Body of pancreas (tissue), 4 donors: ENCODE measurements around the gene DDX50. TPM values are rescaled to one million over a fixed set of nuclear protein-coding genes. Genes with fewer than 3 reads are reported as not detected.
"Not testable (repeated sequence)": the region's sequence is repeated elsewhere in the genome, so short reads cannot be mapped to it uniquely, and the experiment has no call there.

Source experiments
- ATAC-seq: fragments of 150-250 bp; one replicate; pipeline ENCODE4 v1.9.1; 2016
- DNase-seq, 4 donors: peaks; one replicate each; pipeline ENCODE4 v3.0.0-alpha.2; 2019
- H3K27ac ChIP-seq, 4 donors: fragments of 200-600 bp; sonication (generic); 1 replicate in 3 of 4; 2 replicates in 1 of 4; pipeline versions ENCODE4 v1.5.1 to v1.6.1; 2016 to 2019; ENCODE audit warnings: mild to moderate bottlenecking in 1 of 4, mixed read lengths in 1 of 4, moderate library complexity in 1 of 4
- H3K27me3 ChIP-seq, 2 donors: fragments of 200-600 bp; sonication (generic); one replicate each; pipeline ENCODE4 v1.6.0; 2016; ENCODE audit warnings: mild to moderate bottlenecking in 1 of 2
- H3K36me3 ChIP-seq, 2 donors: fragments of 200-600 bp; sonication (generic); replicated peaks in 1 of 2; 2 replicates each; pipeline ENCODE4 v1.5.1; 2016; ENCODE audit warnings: low read depth in 2 of 2; ENCODE audit not compliant: insufficient read depth in 1 of 2
- H3K4me1 ChIP-seq: fragments of 200-600 bp; sonication (generic); one replicate; pipeline ENCODE4 v1.6.0; 2016
- H3K4me3 ChIP-seq, 2 donors: fragments of 200-600 bp; sonication (generic); 1 replicate in 1 of 2; 2 replicates in 1 of 2; pipeline ENCODE4 v1.5.1; 2016 to 2019
- H3K9me3 ChIP-seq, 3 donors: fragments of 200-600 bp; sonication (generic); 1 replicate in 2 of 3; 2 replicates in 1 of 3; pipeline ENCODE4 v1.5.1; 2016
- CTCF ChIP-seq, 7 experiments: fragments of 450-650 bp in 4 of 7; fragments of 200-600 bp in 3 of 7; sonication (generic) in 3 of 7; IDR thresholded peaks; one replicate each; pipeline ENCODE4 v1.5.1; 2016 to 2019; ENCODE audit warnings: antibody characterized with exemption in 7 of 7
- POLR2A ChIP-seq, 3 donors: fragments of 450-650 bp; IDR thresholded peaks; one replicate each; pipeline ENCODE4 v1.6.1; 2016; ENCODE audit warnings: antibody characterized with exemption in 3 of 3, mild to moderate bottlenecking in 2 of 3
- WGBS, 2 donors: methylation state at CpG; one replicate each; pipeline ENCODE4 v1.1.5; 2017; 5-methylcytosine and 5-hydroxymethylcytosine counted together
- intact Hi-C: fragments of 100-400 bp; cut with DNase I; formaldehyde crosslinking; loops from one replicate; pipeline ENCODE4 v1.15.1; 2023
- total RNA-seq, 2 donors: library from RNA; depleted of rRNA; stranded (reverse); fragments of >200 nt; gene quantifications; one replicate each; pipeline ENCODE4 v1.1.0, GENCODE V29; 2016

Gene DDX50
- total RNA-seq, 2 donors from 2014 or later = 22.3 to 23.7 TPM

GRCh38 chr10:68959695-68960527, 58.8 kb downstream of the DDX50 start:
- Histone ChIP-seq H3K36me3 (peaks cover 12 to 27% of the 10 kb centered on the region in 2 donors), H3K27me3 (no peaks in the 10 kb centered on the region), H3K9me3 (no peaks in the 10 kb centered on the region), H3K4me3 (no peak overlapping the region), H3K4me1 (peaks cover 23% of the 10 kb centered on the region), H3K27ac (no peak overlapping the region)
- intact Hi-C loops = no loop called here
- TF ChIP-seq POLR2A (IDR thresholded peaks at IDR 0.05) (no peak), CTCF (IDR thresholded peaks at IDR 0.05) (no peak)
- 83 to 89% methylated on average over 4 of the region's 4 CpGs for WGBS, 2 donors
- DNase-seq (no peak), ATAC-seq (no peak)

- H3K27ac ChIP-seq = no peak overlapping the region
- H3K27me3 ChIP-seq = no peaks in the 10 kb centered on the region
- DNase-seq = no peak
- ATAC-seq = no peak
- H3K36me3 ChIP-seq = peaks cover 27 to 54% of the 10 kb centered on the region in 2 donors
- peaks cover 15% of the 10 kb centered on the region for H3K4me1 ChIP-seq
- 73 to 85% methylated on average over 4 of the region's 4 CpGs for WGBS, 2 donors
- TF ChIP-seq CTCF (IDR thresholded peaks at IDR 0.05) = no peak
- TF ChIP-seq POLR2A (IDR thresholded peaks at IDR 0.05) = no peak
- no peaks in the 10 kb centered on the region for H3K9me3 ChIP-seq
- H3K4me3 ChIP-seq = no peak overlapping the region
- intact Hi-C loops = no loop called here
Measured at GRCh38 chr10:68963151-68963550, 62.0 kb downstream of the DDX50 start.

GRCh38 chr10:68973975-68974374, 72.9 kb downstream of the DDX50 start:
- ATAC-seq (no peak), DNase-seq (no peak)
- Histone ChIP-seq H3K4me3 (no peak overlapping the region), H3K27me3 (no peaks in the 10 kb centered on the region), H3K9me3 (no peaks in the 10 kb centered on the region), H3K36me3 (peaks cover 8 to 70% of the 10 kb centered on the region in 2 donors), H3K27ac (no peak overlapping the region), H3K4me1 (no peaks in the 10 kb centered on the region)
- 52 to 66% methylated on average over 5 of the region's 5 CpGs for WGBS, 2 donors
- intact Hi-C loops = no loop called here
- TF ChIP-seq POLR2A (IDR thresholded peaks at IDR 0.05) (no peak), CTCF (IDR thresholded peaks at IDR 0.05) (no peak)

GRCh38 chr10:68975936-68976473, 74.9 kb downstream of the DDX50 start:
- H3K4me3 ChIP-seq, DNase-seq, H3K27ac ChIP-seq, intact Hi-C loops, H3K9me3 ChIP-seq, H3K4me1 ChIP-seq, H3K27me3 ChIP-seq, ATAC-seq: not testable (repeated sequence)
- H3K36me3 ChIP-seq = peaks cover 8 to 73% of the 10 kb centered on the region in 2 donors
- 91 to 100% methylated on average over 5 of the region's 5 CpGs for WGBS, 2 donors

GRCh38 chr10:68979738-68980137, 78.6 kb downstream of the DDX50 start:
- intact Hi-C loops, H3K4me1 ChIP-seq, ATAC-seq, DNase-seq, H3K4me3 ChIP-seq, H3K27me3 ChIP-seq, H3K9me3 ChIP-seq, H3K27ac ChIP-seq: not testable (repeated sequence)
- WGBS, 2 donors = 77 to 88% methylated on average over 6 of the region's 6 CpGs
- H3K36me3 ChIP-seq = peaks cover 8 to 48% of the 10 kb centered on the region in 2 donors
